SU-DHL-6 (cell line): ENCODE results near the gene RNF220.

ENCODE experiments used
- H2AFZ ChIP-seq: fragments of 200-600 bp; sonication (generic); 2 replicates; pipeline ENCODE4 v1.6.1; 2014; ENCODE audit warnings: low read depth, mild to moderate bottlenecking, moderate library complexity, mixed read lengths, antibody characterized with exemption, low read length; ENCODE audit not compliant: severe bottlenecking
- H3F3A ChIP-seq: fragments of 200-600 bp; shearing (Covaris generic); 2 replicates; pipeline ENCODE4 v1.6.0; 2016; ENCODE audit warnings: antibody characterized with exemption, mild to moderate bottlenecking; ENCODE audit not compliant: insufficient read depth
- H3K27ac ChIP-seq: fragments of 200-600 bp; sonication (generic); 2 replicates; pipeline ENCODE4 v1.5.1; 2016; ENCODE audit warnings: low read depth, mild to moderate bottlenecking, low read length, moderate library complexity, mixed read lengths
- H3K27me3 ChIP-seq: fragments of 200-600 bp; sonication (generic), shearing (Covaris generic); 2 replicates; pipeline ENCODE4 v1.6.0; 2014; ENCODE audit warnings: mild to moderate bottlenecking, low read length
- H3K36me3 ChIP-seq: fragments of 200-600 bp; sonication (generic); 2 replicates; pipeline ENCODE4 v1.6.1; 2014; ENCODE audit warnings: mild to moderate bottlenecking, low read length, mixed read lengths
- H3K4me2 ChIP-seq: fragments of 300-600, 200-600 bp; shearing (Covaris generic), sonication (generic); 2 replicates; pipeline ENCODE4 v1.6.0; 2014; ENCODE audit warnings: low read length, low read depth, mild to moderate bottlenecking; ENCODE audit not compliant: poor library complexity, severe bottlenecking
- H3K4me3 ChIP-seq: fragments of 200-600 bp; sonication (generic); 2 replicates; pipeline ENCODE4 v1.5.1; 2014; ENCODE audit warnings: antibody characterized with exemption, low read length, mild to moderate bottlenecking, mixed read lengths; ENCODE audit not compliant: insufficient read depth, poor library complexity, severe bottlenecking
- H3K79me2 ChIP-seq: fragments of 200-600 bp; sonication (generic); 2 replicates; pipeline ENCODE4 v1.6.1; 2014; ENCODE audit warnings: mild to moderate bottlenecking, low read length, moderate library complexity; ENCODE audit not compliant: insufficient read depth
- H3K9ac ChIP-seq: fragments of 200-600 bp; sonication (generic); 2 replicates; pipeline ENCODE4 v1.7.0; 2014; ENCODE audit warnings: mild to moderate bottlenecking, low read length
- H3K9me2 ChIP-seq: fragments of 200-600 bp; sonication (generic); replicated peaks from 2 replicates; pipeline ENCODE4 v1.6.1; 2014; ENCODE audit warnings: low read length; ENCODE audit not compliant: insufficient read depth
- H3K9me3 ChIP-seq: fragments of 200-600 bp; sonication (generic); 2 replicates; pipeline ENCODE4 v1.6.1; 2014; ENCODE audit warnings: low read length, mixed read lengths; ENCODE audit not compliant: insufficient read depth
- H4K20me1 ChIP-seq: fragments of 200-600 bp; sonication (generic); 2 replicates; pipeline ENCODE4 v1.6.1; 2014; ENCODE audit warnings: low read depth, mild to moderate bottlenecking, antibody characterized with exemption, low read length, moderate library complexity, mixed read lengths
- CTCF ChIP-seq: fragments of 200-600 bp; sonication (generic); IDR thresholded peaks from one replicate; pipeline ENCODE4 v1.5.1; 2017; ENCODE audit warnings: antibody characterized with exemption, mild to moderate bottlenecking, low read length, moderate library complexity; ENCODE audit not compliant: insufficient read depth, poor library complexity, severe bottlenecking
- EZH2phosphoT487 ChIP-seq: fragments of 200-600 bp; sonication (generic), shearing (Covaris generic); conservative IDR thresholded peaks from 2 replicates; pipeline ENCODE4 v1.6.1; 2018; ENCODE audit warnings: mild to moderate bottlenecking, antibody characterized with exemption, low read length, moderate library complexity, mixed read lengths

The RNF220 gene

GRCh38 chr1:44401256-44402228, 3.5 kb upstream of the RNF220 start:
- no peaks in the 10 kb centered on the region for H3F3A ChIP-seq
- no peak overlapping the region for H3K4me3 ChIP-seq
- H3K79me2 ChIP-seq: no peaks in the 10 kb centered on the region
- no peaks in the 10 kb centered on the region for H3K9me3 ChIP-seq
- H3K27me3 ChIP-seq: no peaks in the 10 kb centered on the region
- H3K27ac ChIP-seq: no peak overlapping the region
- no peak for TF ChIP-seq EZH2phosphoT487
- TF ChIP-seq CTCF: no peak
- no peaks in the 10 kb centered on the region for H4K20me1 ChIP-seq
- H2AFZ ChIP-seq: no peak overlapping the region
- no peak overlapping the region for H3K4me2 ChIP-seq
- H3K36me3 ChIP-seq: no peaks in the 10 kb centered on the region
- H3K9me2 ChIP-seq: no peaks in the 10 kb centered on the region
- no peak overlapping the region for H3K9ac ChIP-seq

DNA sequence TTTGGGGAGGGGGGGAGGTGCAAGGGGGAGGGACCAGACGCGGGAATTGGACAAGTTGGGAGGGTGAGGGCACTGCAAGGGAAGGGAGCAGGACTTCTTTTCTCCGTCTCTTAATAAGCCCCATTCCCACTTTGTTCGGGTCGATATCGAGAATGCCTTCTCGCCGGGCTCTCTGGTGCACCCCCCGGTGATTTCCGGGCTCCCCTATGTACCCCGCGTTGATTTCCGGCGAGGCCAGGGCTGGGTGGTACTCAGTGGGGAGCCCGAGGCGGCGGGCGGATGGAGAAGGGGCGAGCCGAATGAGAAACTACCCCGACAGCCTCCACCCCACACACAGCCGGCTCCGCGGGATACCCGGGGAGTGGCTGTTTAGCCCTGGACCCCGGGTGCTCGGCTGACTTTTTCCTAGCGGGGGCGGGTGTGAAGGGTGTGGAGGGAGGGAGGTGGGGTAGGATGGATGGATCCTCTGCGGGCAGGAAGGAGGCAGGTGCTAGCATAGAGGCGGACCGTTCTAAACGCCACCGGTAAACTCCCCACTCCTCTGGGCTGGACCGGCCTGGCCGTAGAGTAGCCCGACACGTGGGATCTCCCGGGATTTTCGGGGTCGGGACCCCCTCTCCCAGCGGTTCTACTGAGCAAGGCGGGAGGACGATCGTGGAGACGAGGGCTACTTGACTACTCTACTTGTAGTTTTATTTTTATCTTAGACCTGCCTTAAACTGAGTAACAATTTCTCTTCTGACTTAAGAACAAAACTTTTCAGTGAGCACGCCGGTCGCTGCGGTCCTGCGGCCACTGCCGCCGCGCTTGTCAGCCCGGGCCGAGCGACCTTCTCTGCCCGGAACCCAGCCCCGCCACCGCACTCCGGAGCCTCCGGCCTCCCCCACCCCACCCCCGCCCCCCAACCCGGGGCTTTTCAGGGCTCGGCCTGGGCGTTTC, 1.0 kb downstream of the RNF220 start:
- Histone ChIP-seq H3K27ac (no peak overlapping the region), H3K9me3 (no peaks in the 10 kb centered on the region), H3K4me2 (peak overlapping the region; percentile 57), H3K9me2 (no peaks in the 10 kb centered on the region), H3K79me2 (no peaks in the 10 kb centered on the region), H2AFZ (no peak overlapping the region), H4K20me1 (no peaks in the 10 kb centered on the region), H3F3A (no peaks in the 10 kb centered on the region), H3K36me3 (no peaks in the 10 kb centered on the region), H3K27me3 (no peaks in the 10 kb centered on the region), H3K4me3 (peak overlapping the region; percentile 49), H3K9ac (peak overlapping the region; percentile 21; the same call in 1 of the 2 replicates)
- TF ChIP-seq EZH2phosphoT487 (no peak), CTCF (no peak)

DNA sequence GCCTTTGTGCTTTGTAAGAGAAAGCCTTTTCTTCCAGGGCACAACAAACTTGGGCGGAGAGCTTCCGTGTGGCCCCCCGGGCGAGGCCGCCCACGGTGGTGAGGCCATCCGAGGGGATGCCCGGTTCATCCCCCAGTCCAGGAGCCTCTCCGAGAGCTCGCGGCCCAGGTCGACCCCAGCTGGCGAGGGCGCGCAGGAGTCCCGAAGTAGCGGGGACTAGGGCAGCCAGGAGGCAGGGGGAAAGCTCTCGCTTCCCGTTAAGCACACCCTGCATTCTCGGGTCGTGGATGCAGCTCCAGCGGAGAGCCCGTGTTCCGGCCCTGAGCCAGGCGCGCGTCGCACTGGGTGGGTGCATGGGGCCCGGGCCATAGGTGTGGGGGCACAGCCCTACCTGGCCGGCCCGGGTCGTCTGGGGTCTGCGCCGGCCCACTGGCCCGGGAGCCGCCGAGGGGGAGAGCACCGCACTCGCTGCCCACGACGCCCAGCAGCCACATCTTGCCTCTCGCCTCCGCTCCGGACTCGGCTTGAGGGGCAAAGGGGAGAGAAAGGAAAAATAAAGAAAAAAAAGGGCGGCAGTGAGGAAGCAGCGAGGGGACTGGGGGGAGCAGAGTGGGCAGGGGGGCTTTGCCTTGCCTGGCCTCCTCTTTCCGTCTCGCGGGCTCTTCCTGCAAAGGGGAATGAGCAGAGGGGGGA, 1.8 kb downstream of the RNF220 start:
- H3K27me3 ChIP-seq: no peaks in the 10 kb centered on the region
- no peaks in the 10 kb centered on the region for H4K20me1 ChIP-seq
- no peaks in the 10 kb centered on the region for H3K79me2 ChIP-seq
- H3K9me2 ChIP-seq: no peaks in the 10 kb centered on the region
- no peak overlapping the region for H3K27ac ChIP-seq
- no peak overlapping the region for H3K4me2 ChIP-seq
- H3K36me3 ChIP-seq: no peaks in the 10 kb centered on the region
- TF ChIP-seq CTCF (no peak), EZH2phosphoT487 (no peak)
- no peaks in the 10 kb centered on the region for H3F3A ChIP-seq
- no peak overlapping the region for H3K9ac ChIP-seq
- no peaks in the 10 kb centered on the region for H3K9me3 ChIP-seq
- H2AFZ ChIP-seq: no peak overlapping the region
- no peak overlapping the region for H3K4me3 ChIP-seq
